ENCODE data around the gene CNTNAP2.

Gene CNTNAP2

DNA sequence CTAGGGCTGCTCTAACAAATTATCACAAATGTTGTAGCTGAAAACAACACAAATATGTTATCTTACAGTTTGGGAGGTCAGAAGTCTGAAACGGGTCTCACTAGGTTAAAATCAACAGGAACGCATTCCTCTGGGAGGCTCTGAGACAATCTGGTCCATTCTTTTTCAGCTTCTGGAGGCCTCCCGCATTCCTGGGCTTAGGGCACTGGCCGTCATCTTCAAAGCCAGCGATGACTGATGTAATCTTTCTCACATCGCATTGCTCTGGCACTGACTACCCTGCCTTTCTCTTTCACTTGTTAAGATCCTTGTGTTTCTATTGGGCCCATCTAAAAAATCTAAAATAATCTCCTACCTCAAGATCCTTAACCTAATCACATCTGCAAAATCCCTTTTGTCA lies 1402.5 kb downstream of the CNTNAP2 start:
- no peak for DNase-seq

GRCh38 chr7:147523056-147523455 lies 1406.5 kb downstream of the CNTNAP2 start:
- DNase-seq, result no peak

GRCh38 chr7:147524726-147525250 lies 1408.2 kb downstream of the CNTNAP2 start:
- no peak for DNase-seq

GRCh38 chr7:147525325-147525724 lies 1408.7 kb downstream of the CNTNAP2 start:
- no peak for DNase-seq

DNA sequence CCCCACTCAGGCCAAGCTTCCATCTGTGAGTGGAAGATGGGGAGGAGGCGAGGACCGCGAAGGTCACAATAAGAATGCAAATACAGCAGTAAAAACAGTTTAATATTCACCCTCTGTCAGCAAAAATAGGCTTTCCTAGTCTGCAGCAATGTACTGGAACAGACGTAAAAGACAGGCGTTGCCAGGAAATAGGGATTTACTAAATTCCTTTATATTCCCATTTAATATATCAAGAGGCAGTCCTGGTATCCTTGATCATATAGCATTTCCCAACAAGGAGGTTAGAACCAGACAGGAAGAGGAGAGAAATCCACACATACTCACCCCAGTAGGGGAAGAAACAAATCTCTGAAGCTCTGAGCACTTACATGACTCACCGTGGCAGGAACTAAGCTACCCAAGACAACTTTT lies 1419.1 kb downstream of the CNTNAP2 start:
- no peak for DNase-seq

GRCh38 chr7:147539685-147540084 lies 1423.1 kb downstream of the CNTNAP2 start:
- no peak for DNase-seq

- no peak for DNase-seq
These were observed 1424.1 kb downstream of the CNTNAP2 start for GRCh38 chr7:147540743-147541142.

DNA sequence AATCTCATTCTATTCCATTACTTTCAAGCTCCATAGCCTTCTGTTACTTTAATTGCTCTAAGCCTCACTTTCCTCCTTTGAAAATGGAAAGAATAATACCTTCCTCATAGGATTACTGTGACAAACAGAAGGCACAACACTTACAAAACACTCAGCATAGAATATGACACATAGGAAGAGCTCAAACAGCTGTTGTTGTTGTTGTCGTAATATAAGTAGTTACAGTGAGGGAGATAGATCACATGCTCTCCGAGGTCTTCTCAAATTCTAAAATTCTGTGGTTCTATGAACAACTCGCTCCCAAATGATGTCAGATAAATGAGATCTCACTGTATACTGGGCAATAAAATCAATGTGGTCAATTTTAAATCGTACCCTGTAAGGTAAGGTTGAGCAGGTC lies 1424.7 kb downstream of the CNTNAP2 start:
- DNase-seq, result no peak

DNA sequence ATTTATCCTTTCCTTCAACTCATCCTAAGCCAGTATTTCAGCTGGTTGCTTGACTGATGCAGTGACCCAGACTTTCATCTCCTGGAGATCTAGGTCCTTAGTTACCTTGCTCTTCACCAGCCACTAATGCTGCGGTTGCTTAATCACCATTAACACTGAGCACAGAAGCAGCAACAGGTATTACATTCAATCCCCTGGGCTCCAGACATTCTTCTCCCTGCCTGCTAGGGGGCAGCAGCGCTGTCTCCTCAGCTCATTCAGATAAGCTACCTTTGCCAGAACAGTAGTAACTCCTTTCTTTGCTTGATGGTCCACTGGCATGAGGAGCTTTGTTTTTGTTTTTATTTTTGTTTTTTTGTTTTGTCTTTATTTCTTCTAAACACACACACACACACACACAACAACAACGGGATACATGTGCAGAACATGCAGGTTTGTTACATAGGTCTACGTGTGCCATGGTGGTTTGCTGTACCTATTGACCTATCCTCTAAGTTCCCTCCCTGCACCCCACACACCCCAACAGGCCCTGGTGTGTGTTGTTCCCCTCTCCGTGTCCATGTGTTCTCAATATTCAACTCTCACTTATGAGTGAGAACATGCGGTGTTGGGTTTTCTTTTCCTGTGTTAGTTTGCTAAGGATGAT lies 1430.8 kb downstream of the CNTNAP2 start:
- peak; percentile 16 for DNase-seq

DNA sequence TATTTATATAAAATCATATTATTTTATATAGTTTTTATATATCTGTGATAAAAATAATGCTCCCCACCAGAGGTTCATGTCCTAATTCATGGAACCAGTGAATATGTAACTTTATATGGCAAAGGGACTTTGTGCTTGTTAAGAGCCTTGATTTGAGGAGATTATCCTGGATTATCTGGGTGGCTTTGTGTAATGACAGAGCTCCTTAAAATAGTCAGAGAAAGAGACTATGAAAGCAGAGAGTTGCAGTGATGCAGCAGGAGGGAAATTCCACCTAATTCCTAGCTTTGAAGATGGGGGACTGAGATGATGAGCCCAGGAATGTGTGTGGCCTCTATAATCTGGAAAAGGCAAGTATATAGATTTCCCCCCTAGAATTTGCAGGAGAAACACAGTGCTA lies 1439.7 kb downstream of the CNTNAP2 start:
- DNase-seq, result no peak

DNA sequence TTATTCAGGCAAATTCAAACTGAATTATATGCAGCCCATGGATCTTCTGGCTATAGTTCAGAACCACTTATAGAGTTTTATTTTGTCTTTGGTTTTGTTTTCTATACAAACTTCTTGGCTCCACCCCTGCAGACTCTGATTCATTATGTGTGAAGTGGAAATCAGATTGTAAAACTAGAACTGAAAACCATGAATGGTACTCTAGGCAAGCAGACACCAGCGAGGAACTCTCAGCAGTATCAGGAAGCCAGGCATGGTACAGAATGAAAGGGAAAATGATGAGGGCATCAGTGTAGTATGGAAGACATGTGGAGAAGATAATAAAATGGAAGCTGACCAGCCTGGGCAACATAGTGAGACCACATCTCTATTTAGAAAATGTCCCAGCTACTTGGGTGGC lies 1447.1 kb downstream of the CNTNAP2 start:
- DNase-seq, result no peak

GRCh38 chr7:147564786-147565476 lies 1448.3 kb downstream of the CNTNAP2 start:
- DNase-seq, result no peak

DNA sequence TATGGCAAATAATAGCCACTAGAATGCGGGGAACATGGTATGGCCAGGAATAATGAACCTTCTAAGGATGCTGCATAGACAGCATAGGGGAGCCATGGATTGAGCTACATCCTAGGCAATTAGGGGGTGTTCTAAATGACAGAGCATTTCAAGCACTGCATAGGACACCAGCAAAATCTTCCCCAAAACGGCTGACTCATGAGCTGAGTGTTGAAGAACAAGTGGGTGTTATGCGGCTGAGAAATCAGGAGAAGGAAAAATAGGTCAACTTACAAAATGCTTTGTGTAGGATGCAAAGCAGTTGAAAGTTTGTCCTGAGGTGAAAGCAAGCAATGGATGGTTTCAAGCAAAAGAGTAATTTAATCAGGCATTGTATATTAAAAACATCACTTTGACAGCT lies 1450.4 kb downstream of the CNTNAP2 start:
- no peak for DNase-seq

- DNase-seq, result no peak
These were observed 1452.7 kb downstream of the CNTNAP2 start for GRCh38 chr7:147569116-147569913.

GRCh38 chr7:147570390-147570789 lies 1453.8 kb downstream of the CNTNAP2 start:
- DNase-seq, result no peak

- DNase-seq, result no peak
These were observed 1455.0 kb downstream of the CNTNAP2 start for GRCh38 chr7:147571436-147572185.

GRCh38 chr7:147578196-147578595 lies 1461.6 kb downstream of the CNTNAP2 start:
- DNase-seq, result no peak

DNA sequence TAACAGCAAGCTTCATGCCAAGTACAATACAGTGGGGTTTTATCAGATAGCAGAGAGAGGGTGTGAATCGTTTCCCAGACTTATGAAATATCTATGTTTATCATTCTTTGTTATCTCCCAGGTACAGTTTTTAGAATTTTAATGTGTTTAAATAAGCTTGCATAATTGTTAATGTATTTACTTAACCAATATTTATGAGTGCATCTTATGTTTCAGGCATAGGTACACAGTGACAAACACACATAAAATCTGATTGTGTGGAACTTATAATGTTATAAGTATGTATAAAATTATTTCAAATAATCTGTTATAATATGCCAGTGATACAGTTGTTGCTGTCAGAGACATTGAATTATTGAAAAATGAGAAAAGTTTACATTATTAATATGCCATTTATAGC lies 1462.5 kb downstream of the CNTNAP2 start:
- DNase-seq, result no peak

DNA sequence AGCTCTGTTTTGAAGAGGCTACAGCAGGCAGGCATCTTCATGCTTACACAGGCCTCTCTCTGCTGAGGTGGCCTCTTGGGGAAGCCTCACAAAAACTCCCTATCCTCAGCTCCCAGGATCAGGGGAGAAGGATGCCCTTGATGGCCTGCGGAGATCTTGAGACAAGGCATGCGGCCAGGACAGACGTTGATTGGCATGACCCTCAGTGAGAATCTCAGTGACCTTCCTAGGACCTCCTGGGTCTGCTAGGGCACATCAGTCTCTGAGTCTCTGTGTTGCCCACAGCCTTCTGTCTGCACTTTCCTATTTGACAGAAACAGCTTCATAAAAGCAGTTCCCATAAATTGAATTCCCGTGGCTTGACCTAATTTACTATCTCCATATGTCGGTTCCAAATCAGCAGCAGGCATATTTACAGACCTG lies 1468.2 kb downstream of the CNTNAP2 start:
- no peak for DNase-seq

DNA sequence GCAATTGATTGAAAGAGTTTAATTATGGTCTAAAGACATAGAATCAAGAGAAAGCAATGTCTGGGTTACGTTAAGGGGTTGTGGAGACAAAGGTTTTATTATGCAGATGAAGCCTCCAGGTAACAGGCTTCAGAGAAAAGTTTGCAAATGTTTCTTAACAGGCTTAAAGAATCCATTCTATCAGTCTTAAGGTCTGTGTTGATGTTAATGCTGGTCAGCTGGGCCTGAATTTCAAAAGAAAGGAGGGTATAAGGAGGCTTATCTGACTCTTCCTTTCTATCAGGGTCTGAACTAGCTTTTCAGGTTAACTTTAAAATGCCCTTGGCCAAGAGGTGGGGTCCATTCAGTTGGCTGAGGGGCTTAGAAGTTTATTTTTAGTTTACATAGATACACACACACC lies 1469.5 kb downstream of the CNTNAP2 start:
- DNase-seq, result no peak

DNA sequence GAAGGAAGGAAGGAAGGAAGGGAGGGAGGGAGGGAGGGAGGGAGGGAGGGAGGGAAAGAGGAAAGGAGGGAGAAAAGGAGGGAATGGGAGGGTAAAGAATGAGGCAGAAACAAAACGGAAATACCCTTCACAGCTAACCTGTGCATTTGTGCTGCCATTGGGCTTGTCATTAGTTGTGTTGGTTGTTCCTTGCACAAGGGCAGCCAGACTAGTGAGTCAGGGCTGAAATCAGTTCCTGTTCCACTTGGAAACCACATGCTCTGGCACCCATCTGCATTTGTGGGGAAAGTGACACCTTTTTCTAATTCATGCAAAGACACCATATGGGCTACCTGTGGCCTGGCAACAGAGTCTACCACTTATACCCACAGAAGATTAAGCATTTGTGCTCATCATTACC lies 1469.9 kb downstream of the CNTNAP2 start:
- no peak for DNase-seq

DNA sequence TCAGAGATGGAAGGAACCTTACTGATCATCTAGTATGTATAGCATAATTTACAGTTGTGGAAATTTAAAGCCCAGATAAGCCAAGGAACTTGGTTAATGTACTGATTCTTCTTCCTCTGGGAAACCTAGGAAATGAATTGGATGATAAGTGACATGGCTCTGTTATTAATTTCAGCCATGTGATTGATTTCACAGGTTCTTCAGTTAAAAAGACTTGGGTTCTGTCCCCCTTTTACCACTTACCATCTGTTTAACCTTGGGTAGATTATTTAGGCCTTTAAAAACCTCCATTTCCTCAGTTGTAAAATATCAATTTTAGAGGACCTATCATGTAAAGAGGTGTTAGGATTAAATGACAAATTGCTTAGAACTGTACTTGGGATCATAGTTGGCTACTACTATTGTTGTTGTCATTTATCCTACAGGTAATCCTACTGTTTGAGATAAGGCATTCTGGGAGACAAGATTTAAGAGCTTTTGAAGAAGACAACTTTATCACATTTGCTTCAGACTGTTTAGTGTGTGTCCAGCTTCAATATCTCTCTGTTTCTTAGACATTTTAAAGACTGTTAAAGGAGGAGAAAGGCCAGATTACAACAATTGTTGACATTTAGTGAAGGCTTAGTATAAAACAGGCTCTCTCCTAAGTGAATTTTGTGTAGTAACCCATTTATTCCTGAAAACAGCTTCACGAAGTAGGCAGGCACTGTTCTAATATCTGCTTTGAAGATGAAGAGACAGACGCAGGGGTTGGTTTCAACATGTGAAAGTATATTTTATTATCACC lies 1476.9 kb downstream of the CNTNAP2 start:
- DNase-seq, result no peak

Data from DMS 273 treated with DMSO at 0.1 percent for 48 hours (cell line).